ENCODE data around the gene ZIC3. TPM values are rescaled to one million over a fixed set of nuclear protein-coding genes. Genes with fewer than 3 reads are reported as not detected.

The ZIC3 gene
- total RNA-seq, 1 experiment from 2014 or later, result not detected

DNA sequence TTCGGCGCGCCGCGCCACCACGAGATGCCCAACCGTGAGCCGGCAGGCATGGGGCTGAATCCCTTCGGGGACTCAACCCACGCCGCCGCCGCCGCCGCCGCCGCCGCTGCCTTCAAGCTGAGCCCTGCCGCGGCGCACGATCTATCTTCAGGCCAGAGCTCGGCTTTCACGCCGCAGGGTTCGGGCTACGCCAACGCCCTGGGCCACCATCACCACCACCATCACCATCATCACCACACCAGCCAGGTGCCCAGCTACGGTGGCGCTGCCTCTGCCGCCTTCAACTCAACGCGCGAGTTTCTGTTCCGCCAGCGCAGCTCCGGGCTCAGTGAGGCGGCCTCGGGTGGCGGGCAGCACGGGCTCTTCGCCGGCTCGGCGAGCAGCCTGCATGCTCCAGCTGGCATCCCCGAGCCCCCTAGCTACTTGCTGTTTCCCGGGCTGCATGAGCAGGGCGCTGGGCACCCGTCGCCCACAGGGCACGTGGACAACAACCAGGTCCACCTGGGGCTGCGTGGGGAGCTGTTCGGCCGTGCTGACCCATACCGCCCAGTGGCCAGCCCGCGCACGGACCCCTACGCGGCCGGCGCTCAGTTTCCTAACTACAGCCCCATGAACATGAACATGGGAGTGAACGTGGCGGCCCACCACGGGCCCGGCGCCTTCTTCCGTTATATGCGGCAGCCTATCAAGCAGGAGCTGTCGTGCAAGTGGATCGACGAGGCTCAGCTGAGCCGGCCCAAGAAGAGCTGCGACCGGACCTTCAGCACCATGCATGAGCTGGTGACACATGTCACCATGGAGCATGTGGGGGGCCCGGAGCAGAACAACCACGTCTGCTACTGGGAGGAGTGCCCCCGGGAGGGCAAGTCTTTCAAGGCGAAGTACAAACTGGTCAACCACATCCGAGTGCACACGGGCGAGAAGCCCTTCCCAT, 1.1 kb downstream of the ZIC3 start:
- H3K4me3 Mint-ChIP-seq (ENCODE audit: unreplicated experiment), result no peak overlapping the region
- Histone ChIP-seq H3K4me3 (ENCODE audit: low read depth, low read length) (no peak overlapping the region), H3K9me3 (no peaks in the 10 kb centered on the region), H3K36me3 (ENCODE audit: control insufficient read depth, insufficient read depth, low read length) (no peaks in the 10 kb centered on the region), H3K27me3 (replicated peaks; ENCODE audit: control insufficient read depth, insufficient read depth, low read length) (no peaks in the 10 kb centered on the region), H3K4me1 (no peaks in the 10 kb centered on the region)
- H3K4me1 Mint-ChIP-seq (ENCODE audit: low read depth, unreplicated experiment), result no peaks in the 10 kb centered on the region
- intact Hi-C loops (cut with micrococcal nuclease; ENCODE audit: unreplicated experiment), result no loop called here
- no peak for DNase-seq
- H3K36me3 Mint-ChIP-seq (ENCODE audit: insufficient read depth, unreplicated experiment), result no peaks in the 10 kb centered on the region
- ChIA-PET CTCF (no interaction called here), POLR2A (no interaction called here)
- TF ChIP-seq, protein P1, sequence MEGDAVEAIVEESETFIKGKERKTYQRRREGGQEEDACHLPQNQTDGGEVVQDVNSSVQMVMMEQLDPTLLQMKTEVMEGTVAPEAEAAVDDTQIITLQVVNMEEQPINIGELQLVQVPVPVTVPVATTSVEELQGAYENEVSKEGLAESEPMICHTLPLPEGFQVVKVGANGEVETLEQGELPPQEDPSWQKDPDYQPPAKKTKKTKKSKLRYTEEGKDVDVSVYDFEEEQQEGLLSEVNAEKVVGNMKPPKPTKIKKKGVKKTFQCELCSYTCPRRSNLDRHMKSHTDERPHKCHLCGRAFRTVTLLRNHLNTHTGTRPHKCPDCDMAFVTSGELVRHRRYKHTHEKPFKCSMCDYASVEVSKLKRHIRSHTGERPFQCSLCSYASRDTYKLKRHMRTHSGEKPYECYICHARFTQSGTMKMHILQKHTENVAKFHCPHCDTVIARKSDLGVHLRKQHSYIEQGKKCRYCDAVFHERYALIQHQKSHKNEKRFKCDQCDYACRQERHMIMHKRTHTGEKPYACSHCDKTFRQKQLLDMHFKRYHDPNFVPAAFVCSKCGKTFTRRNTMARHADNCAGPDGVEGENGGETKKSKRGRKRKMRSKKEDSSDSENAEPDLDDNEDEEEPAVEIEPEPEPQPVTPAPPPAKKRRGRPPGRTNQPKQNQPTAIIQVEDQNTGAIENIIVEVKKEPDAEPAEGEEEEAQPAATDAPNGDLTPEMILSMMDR (IDR thresholded peaks at IDR 0.05; ENCODE audit: insufficient read depth in 1 of 2, low read depth in 1 of 2, low read length in 1 of 2, severe bottlenecking in 1 of 2, unreplicated experiment in 1 of 2), result no peak
- BruUV-seq (replicated peaks), result no TSS peak
- no peaks in the 10 kb centered on the region for H3K9me3 Mint-ChIP-seq (ENCODE audit: unreplicated experiment)
- H3K27me3 Mint-ChIP-seq (ENCODE audit: insufficient read depth, unreplicated experiment), result no peaks in the 10 kb centered on the region
- H3K27ac Mint-ChIP-seq (ENCODE audit: unreplicated experiment), result no peak overlapping the region

DNA sequence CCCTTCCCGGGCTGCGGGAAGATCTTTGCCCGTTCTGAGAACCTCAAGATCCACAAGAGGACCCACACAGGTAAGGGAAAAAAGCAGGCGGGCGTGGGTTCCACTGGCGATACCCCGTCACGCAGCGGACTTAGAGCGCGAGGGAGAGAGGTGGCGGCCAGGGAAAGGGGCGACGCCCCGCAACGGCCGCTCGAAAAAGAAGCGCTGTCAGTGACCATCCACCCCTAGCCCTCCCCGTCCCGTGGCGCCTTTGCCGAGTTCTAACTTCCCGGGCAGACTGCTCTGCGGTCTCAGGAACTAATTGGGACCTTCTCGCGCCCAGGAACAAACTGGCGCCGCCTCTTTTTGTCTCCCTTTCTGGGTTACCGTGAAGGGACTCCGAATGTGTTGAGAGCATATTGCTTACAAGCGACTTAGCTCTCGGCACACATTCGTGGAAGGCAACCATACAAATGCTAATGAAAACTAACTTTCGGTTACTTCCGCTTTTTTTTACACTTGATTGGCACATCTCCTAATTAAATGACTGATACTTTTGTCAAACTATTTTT, 1.8 kb downstream of the ZIC3 start:
- no peaks in the 10 kb centered on the region for H3K36me3 Mint-ChIP-seq (ENCODE audit: insufficient read depth, unreplicated experiment)
- H3K9me3 Mint-ChIP-seq (ENCODE audit: unreplicated experiment), result no peaks in the 10 kb centered on the region
- H3K4me3 ChIP-seq (ENCODE audit: low read depth, low read length), result no peak overlapping the region
- no peaks in the 10 kb centered on the region for H3K27me3 Mint-ChIP-seq (ENCODE audit: insufficient read depth, unreplicated experiment)
- H3K27me3 ChIP-seq (replicated peaks; ENCODE audit: control insufficient read depth, insufficient read depth, low read length), result no peaks in the 10 kb centered on the region
- TF ChIP-seq, protein P1 (IDR thresholded peaks at IDR 0.05; ENCODE audit: insufficient read depth in 1 of 2, low read depth in 1 of 2, low read length in 1 of 2, severe bottlenecking in 1 of 2, unreplicated experiment in 1 of 2), result no peak
- no peaks in the 10 kb centered on the region for H3K9me3 ChIP-seq
- no peaks in the 10 kb centered on the region for H3K4me1 Mint-ChIP-seq (ENCODE audit: low read depth, unreplicated experiment)
- intact Hi-C loops (cut with micrococcal nuclease; ENCODE audit: unreplicated experiment), result no loop called here
- BruUV-seq (replicated peaks), result no TSS peak
- no peak overlapping the region for H3K4me3 Mint-ChIP-seq (ENCODE audit: unreplicated experiment)
- no peak overlapping the region for H3K27ac Mint-ChIP-seq (ENCODE audit: unreplicated experiment)
- POLR2A ChIA-PET, result no interaction called here
- DNase-seq, result no peak
- CTCF ChIA-PET, result no interaction called here
- H3K4me1 ChIP-seq, result no peaks in the 10 kb centered on the region
- no peaks in the 10 kb centered on the region for H3K36me3 ChIP-seq (ENCODE audit: control insufficient read depth, insufficient read depth, low read length)

DNA sequence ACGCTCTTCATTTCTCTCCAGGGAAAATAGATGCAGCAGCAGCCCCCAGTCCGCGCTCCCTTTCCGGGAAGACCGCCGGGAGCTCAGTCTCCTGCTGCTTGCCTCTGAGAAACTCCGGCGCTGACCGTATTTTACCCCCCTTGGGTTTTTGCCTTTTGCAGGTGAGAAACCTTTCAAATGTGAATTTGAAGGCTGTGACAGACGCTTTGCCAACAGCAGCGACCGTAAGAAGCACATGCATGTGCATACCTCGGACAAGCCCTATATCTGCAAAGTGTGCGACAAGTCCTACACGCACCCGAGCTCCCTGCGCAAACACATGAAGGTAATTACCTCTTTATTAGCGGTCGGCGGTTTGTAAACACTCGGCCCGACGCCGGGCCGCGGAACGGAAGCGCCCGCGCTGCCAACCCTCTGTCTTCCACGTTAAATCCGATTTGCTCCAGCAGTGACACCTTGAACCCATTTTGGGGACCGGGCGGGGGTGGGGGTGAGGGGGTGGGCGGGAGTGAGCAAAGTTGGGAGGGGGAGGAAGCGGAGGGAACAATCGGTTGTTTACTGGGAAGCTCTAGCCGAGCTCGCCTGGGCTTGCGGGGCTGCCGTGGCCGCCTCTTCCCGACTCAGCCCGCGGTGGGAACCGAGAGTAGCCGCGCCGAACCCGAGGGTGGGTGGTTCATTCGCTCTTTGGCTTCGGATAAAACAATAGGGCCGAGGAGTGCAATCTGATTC, 3.0 kb downstream of the ZIC3 start:
- Histone ChIP-seq H3K4me3 (ENCODE audit: low read depth, low read length) (no peak overlapping the region), H3K27me3 (replicated peaks; ENCODE audit: control insufficient read depth, insufficient read depth, low read length) (no peaks in the 10 kb centered on the region), H3K9me3 (no peaks in the 10 kb centered on the region), H3K36me3 (ENCODE audit: control insufficient read depth, insufficient read depth, low read length) (no peaks in the 10 kb centered on the region), H3K4me1 (no peaks in the 10 kb centered on the region)
- Mint-ChIP-seq H3K27me3 (ENCODE audit: insufficient read depth, unreplicated experiment) (no peaks in the 10 kb centered on the region), H3K4me3 (ENCODE audit: unreplicated experiment) (no peak overlapping the region), H3K9me3 (ENCODE audit: unreplicated experiment) (no peaks in the 10 kb centered on the region), H3K4me1 (ENCODE audit: low read depth, unreplicated experiment) (no peaks in the 10 kb centered on the region), H3K27ac (ENCODE audit: unreplicated experiment) (no peak overlapping the region), H3K36me3 (ENCODE audit: insufficient read depth, unreplicated experiment) (no peaks in the 10 kb centered on the region)
- DNase-seq, result no peak
- TF ChIP-seq, protein P1 (IDR thresholded peaks at IDR 0.05; ENCODE audit: insufficient read depth in 1 of 2, low read depth in 1 of 2, low read length in 1 of 2, severe bottlenecking in 1 of 2, unreplicated experiment in 1 of 2), result no peak
- POLR2A ChIA-PET, result no interaction called here
- intact Hi-C loops (cut with micrococcal nuclease; ENCODE audit: unreplicated experiment), result no loop called here
- CTCF ChIA-PET, result no interaction called here
- BruUV-seq (replicated peaks), result no TSS peak
